ENCODE data around the gene ANGPTL4.
"Not testable (repeated sequence)": the region's sequence is repeated elsewhere in the genome, so short reads cannot be mapped to it uniquely, and the experiment has no call there.

DNA sequence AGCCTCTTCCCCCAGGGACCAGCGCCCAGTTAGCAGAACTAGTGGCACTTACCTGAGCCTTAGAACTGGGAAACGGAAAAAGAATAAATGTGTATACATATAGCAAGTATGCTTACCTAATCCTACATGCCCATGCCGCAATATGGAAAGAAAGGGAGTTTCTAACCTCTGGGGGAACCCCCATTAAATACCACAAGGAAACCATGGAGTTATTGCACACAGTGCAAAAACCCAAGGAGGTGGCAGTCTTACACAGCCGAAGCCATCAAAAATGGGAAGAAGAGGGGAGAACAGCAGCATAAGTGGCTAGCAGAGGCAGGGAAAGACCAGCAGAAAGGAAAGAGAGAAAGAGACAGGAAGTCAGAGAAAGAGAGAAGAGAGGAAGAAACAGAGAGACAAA, 20.6 kb downstream of the ANGPTL4 start:
- not testable (repeated sequence) for TF ChIP-seq CTCF (conservative IDR thresholded peaks at IDR 0.05; ENCODE audit: low read length); EZH2phosphoT487 (IDR thresholded peaks at IDR 0.05; ENCODE audit: borderline replicate concordance)
